SIG-M5 (cell line): ENCODE measurements around the gene FBXO48.

ENCODE experiments used
- DNase-seq: peaks from one replicate; lab custom pipeline; 2025; lab: John Stamatoyannopoulos, UW

Gene FBXO48

DNA sequence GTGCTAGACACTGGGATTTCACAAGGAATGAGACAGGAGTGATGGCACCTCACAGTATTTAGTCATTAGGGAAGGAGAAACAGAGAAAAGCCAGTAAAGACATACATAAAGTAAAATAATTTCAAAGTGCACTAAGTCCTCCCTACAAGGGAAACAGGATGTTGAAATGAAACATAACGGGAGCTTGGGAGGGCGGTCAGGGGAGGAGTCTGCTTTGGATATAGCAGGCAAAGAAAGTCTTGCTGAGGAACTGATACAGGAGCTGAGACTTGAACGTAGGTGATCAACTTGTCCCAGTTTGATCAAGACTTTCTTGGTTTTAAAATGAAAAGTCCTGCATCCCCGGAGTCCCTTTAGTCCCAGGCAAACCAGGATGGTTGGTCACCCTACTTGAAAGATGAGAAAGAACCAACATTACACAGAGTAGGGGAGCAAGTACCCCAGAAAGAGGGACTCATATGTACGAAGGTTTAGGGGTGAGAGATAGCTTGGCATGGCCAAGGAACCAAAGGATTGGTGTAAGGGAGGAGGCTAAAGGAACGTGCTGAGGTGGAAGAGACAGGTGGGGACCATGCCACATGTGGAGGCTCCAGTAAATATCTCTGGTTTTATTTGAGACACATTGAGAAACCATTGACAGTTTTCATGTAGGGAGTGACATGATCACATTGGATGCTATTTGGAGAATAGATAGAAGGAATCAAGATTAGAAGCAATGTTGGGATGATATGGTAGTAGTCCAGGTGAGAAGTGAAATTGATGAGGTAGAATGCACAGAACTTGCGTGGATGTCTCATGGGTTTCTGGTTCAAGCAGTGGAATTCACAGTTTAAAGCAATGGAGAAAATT lies 28.4 kb downstream of the FBXO48 start:
- DNase-seq: no peak

DNA sequence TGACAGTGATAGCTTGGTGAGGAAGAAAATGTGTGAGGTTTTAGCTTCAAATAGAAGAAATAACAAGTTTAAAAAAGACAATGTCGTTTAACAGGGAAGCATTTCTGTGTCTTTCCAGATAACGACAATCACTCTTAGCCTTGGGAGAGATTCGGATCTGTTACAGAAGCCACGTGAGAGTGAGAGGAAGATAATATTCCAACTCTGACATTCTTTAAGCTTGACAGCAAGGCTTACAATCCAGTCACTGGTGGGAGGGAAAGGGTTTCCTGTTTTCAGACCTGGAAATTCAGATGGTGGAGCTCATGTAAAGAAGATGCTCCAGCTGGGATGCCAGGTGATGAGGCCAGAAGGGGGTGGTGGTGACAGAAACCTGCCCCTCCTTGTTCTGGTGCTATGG lies 30.8 kb downstream of the FBXO48 start:
- DNase-seq: no peak

- no peak for DNase-seq
Measured at GRCh38 chr2:68435615-68436014, 31.5 kb downstream of the FBXO48 start.

DNA sequence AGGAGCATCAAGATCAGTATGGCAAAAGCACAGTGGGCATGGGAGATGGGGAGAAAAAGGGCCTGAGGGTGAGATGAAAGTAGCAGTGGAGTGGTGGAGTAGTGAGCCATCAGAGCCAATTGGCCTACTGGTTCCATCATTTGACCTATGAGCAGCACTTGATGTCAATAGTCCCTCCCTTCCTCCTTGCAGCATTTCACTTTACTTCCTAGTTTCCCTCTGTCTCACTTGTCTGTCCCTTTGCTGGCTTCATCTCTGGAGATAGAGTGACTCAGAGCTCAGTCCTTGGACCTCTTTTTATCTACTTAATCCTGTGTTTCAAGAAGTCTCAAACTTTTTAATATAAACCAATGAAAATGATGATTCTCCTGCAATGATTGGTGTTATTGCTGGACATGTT lies 32.1 kb downstream of the FBXO48 start:
- DNase-seq: no peak

GRCh38 chr2:68432696-68433658 lies 34.1 kb downstream of the FBXO48 start:
- no peak for DNase-seq

GRCh38 chr2:68431316-68431972 lies 35.6 kb downstream of the FBXO48 start:
- no peak for DNase-seq

DNA sequence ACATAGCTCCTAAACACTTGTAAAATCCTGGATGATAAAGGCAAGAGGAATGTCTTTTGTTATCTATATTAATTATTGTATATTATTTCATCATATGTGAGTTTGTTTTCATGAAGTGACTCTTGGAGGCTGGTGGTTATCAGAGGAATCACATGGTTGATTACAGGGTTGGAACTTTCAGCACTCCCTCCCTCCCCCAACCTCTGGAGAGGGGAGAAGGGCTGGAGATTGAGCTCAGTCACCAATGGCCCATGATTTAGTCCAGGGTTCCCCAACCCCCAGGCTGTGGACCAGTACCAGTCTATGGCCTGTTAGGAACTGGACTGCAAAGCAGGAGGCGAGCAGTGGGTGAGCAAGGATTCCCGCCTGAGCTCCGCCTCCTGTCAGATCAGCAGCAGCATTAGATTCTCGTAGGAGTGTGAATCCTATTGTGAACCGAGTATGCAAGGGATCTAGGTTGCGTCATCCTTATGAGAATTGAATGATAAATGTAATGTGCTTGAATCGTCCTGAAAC lies 37.7 kb downstream of the FBXO48 start:
- no peak for DNase-seq

DNA sequence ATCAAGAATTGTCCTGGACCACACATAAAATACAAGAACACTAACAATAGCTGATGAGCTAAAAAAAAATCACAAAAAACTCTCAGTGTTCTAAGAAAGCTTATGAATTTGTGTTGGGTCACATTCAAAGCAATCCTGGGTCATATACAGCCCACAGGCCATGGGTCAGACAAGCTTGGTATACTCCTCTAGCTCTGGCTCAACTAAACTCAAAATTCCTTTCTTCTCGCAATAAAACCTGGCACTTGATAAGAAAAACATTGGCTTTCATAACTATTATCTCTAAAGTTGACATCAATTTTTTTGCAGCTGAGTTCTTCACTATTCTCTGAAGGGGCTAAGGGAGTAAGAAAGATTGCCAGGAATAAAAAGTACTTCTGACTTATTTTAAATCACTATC lies 38.3 kb downstream of the FBXO48 start:
- DNase-seq: no peak

- DNase-seq: no peak
Measured at GRCh38 chr2:68428126-68428525, 39.0 kb downstream of the FBXO48 start.

DNA sequence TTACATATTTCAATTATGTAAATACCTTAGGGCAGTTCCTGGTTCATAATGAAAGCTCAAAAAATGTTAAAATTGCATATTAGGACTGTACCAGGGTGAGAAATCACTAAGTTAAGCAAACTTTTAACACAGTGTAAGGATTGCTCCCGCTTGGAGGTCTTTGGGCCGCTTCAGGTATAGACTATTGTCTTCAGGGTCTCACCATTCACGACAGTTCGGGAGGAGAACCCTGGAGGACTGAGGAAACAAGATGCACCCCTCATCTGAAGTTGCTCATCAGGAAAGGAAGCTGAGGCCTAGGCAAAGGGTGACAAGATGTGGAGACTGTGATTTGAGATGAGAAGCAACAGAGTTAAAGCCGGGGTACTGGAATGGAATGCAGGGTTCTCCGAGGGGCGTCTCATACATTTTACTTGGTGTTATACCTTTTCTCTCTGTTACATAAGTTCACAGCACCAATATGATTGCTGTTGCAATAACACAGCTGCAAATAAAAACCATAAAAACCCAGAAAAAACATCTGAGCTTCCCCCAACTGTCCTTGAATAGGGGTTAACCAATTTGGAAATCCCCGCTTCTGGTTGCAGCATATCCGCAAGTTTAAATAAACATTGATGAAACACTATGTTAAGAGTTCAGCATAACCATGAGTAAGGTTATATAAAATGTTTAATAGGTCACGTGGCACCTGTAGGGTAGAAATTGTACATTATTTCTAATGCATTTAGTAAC lies 40.1 kb downstream of the FBXO48 start:
- DNase-seq: peak; percentile 86

DNA sequence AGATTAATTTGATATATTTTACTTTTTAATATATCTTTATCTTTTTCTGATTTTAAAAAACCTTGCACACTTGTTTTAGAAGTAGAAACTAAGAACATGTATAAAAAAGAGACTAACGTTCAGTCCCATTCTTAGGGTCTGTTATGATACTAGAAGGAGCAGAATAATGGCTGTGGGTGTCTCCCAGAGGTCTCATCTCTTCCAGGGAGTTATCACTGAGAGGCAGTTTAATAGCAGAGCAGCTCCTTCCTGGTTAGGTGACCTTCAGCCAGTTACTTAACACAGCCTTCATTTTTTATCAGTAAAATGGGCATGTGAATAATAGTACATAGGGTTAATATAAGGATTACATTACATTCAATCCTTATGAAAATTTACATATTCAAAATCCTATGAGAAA lies 40.6 kb downstream of the FBXO48 start:
- no peak for DNase-seq

DNA sequence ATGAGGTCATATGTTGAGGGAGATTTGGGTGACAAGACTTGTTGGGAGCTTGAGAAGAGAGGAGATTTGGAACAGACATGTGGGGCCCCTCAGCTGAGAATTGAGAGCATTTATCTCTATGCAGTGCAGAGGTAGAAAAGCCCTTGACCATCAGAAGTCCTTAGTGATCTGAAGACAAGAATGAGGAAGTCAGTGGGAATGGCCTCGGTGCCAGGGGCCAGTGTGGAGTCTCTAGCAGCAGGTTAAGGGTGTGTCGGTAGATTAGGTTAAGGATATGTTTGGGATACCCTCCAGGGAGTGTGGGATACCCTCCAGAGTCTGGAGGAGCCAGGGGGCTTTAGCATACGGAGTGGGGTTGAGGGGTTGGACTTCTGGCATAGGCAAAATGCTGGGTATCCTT lies 41.6 kb downstream of the FBXO48 start:
- DNase-seq: no peak

DNA sequence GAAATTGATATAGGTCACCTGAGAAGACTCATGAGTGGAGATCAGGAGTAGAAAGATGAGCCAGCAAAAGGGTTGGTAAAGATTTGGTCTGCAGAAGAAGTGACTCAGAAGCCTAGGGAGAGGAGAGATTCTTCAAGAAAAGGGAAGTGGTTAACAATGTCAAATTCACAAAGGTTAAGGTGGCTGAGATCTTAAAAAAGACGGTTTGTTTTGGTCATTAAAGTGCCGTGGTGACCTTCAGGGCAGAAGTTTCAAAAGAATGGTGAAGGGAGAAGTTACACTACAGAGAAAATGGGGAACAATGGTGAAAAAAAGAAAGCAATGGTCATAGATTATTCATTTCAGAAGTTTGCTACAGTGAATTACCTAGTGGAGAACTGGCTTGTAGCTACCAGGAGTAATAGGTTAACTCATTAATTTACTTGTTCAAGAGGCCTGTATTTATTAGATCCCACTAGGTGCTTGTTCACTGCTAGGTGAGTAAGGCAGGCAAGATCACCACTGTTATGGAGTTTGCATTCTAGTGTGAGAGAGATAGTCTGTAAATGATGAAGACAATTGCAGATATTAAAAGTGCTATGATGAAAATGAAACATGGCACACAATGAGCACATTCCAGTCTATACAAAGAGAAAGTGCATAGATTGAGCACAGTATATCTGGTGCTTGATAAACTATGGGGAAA lies 43.0 kb downstream of the FBXO48 start:
- DNase-seq: peak; percentile 98

GRCh38 chr2:68420254-68420910 lies 46.7 kb downstream of the FBXO48 start:
- DNase-seq: peak; percentile 92

- DNase-seq: no peak
Measured at GRCh38 chr2:68418855-68419254, 48.2 kb downstream of the FBXO48 start.

DNA sequence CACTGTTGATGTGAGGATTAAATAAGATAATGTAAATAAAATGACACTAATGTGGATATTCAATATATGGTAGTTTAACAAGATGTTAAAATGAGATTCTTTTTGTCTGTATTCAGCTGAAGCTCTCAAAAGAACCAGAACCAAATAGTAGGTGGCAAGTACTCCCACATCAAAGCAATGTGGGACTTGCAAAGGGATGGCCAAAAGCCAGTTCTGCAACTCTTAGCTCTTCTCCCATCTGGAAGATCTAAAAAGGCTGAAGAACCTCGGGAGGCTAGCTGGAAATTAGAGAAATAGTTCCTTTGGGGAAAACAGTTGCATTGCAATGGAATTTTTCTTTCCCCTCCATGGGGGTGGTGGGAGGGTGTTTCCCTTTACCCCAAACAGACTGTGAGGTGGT lies 48.7 kb downstream of the FBXO48 start:
- no peak for DNase-seq

DNA sequence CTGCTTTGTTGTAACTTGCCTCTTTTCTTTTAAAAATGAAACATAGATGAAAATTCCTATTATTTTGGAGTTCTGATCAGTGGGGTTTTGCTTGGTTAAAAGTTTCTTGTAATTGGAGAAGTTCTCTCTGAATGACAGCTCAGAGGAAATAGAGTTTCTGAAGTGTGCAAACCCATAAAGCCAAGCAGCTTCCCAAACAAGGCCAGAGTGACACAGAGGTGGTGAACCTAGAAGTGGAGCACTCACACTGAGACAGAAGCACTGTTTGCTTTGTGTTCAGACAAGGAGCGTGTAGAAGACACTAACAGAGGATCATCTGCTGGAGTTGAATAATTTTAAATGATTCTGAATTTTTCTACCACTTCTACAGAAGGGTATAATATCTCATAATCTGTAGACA lies 49.2 kb downstream of the FBXO48 start:
- no peak for DNase-seq

- no peak for DNase-seq
Measured at GRCh38 chr2:68416081-68416675, 50.9 kb downstream of the FBXO48 start.

GRCh38 chr2:68415521-68415920 lies 51.6 kb downstream of the FBXO48 start:
- no peak for DNase-seq

DNA sequence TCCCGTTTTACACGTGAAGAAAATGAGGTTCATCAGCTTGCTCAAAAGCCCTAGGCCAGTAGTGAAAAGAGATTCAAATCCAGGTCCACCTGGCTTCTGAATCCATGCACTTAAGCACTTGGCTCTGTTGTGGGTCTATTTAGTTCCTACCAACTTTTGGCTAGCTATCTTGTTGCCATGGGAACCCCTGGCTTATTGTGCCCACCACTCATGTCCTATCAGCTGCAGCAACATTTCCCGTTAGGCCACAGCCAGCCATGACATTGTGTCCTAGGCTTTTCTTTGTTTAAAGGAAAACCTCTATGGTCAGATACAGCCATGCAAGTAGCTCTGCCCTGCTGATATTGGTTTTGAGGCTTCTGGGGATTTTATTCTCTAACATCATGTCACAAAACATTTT lies 52.2 kb downstream of the FBXO48 start:
- DNase-seq: no peak
